Activated CD8-positive, alpha-beta memory T cell treated with anti-CD3 and anti-CD28 coated beads, Interleukin-2, amount 50 U/mL, for 1 hour (primary cell): ENCODE results near the gene ARHGAP22.

Source experiments
- DNase-seq: peaks from one replicate; pipeline ENCODE4 v3.0.0-alpha.2; 2020; ENCODE audit errors: extremely low read depth

The ARHGAP22 gene

GRCh38 chr10:48633381-48634197 is 28.7 kb upstream of the ARHGAP22 start:
- no peak for DNase-seq

- DNase-seq, result no peak
These were observed 27.3 kb upstream of the ARHGAP22 start for GRCh38 chr10:48632166-48632565.

GRCh38 chr10:48627984-48628609 is 23.2 kb upstream of the ARHGAP22 start:
- DNase-seq, result no peak

GRCh38 chr10:48626986-48627731 is 22.3 kb upstream of the ARHGAP22 start:
- DNase-seq, result no peak

GRCh38 chr10:48626447-48626846 is 21.6 kb upstream of the ARHGAP22 start:
- DNase-seq, result no peak

- no peak for DNase-seq
These were observed 20.9 kb upstream of the ARHGAP22 start for GRCh38 chr10:48625826-48626134.

GRCh38 chr10:48623607-48624132 is 18.8 kb upstream of the ARHGAP22 start:
- no peak for DNase-seq

- DNase-seq, result no peak
These were observed 18.1 kb upstream of the ARHGAP22 start for GRCh38 chr10:48623009-48623408.

- DNase-seq, result no peak
These were observed 15.8 kb upstream of the ARHGAP22 start for GRCh38 chr10:48620719-48621118.

GRCh38 chr10:48616436-48616835 is 11.6 kb upstream of the ARHGAP22 start:
- DNase-seq, result no peak

- DNase-seq, result no peak
These were observed 9.9 kb upstream of the ARHGAP22 start for GRCh38 chr10:48614481-48615390.

- no peak for DNase-seq
These were observed 8.1 kb upstream of the ARHGAP22 start for GRCh38 chr10:48613016-48613415.

- DNase-seq, result no peak
These were observed 7.5 kb upstream of the ARHGAP22 start for GRCh38 chr10:48612236-48612943.

- DNase-seq, result no peak
These were observed 6.3 kb upstream of the ARHGAP22 start for GRCh38 chr10:48611133-48611532.

- DNase-seq, result no peak
These were observed 5.8 kb upstream of the ARHGAP22 start for GRCh38 chr10:48610585-48611093.

GRCh38 chr10:48609899-48610584 is 5.2 kb upstream of the ARHGAP22 start:
- no peak for DNase-seq

- no peak for DNase-seq
These were observed 4.6 kb upstream of the ARHGAP22 start for GRCh38 chr10:48609441-48609840.

- DNase-seq, result no peak
These were observed 4.1 kb upstream of the ARHGAP22 start for GRCh38 chr10:48608976-48609375.

- DNase-seq, result no peak
These were observed 3.4 kb upstream of the ARHGAP22 start for GRCh38 chr10:48608279-48608681.
